SIG-M5 treated with dmso at 0.1 percent for 504 hours (cell line): ENCODE data around the gene CD48.

Source experiments
- DNase-seq: peaks from one replicate; lab custom pipeline; 2025; ENCODE audit not compliant: unreplicated experiment; lab: John Stamatoyannopoulos, UW

The CD48 gene, protein sequence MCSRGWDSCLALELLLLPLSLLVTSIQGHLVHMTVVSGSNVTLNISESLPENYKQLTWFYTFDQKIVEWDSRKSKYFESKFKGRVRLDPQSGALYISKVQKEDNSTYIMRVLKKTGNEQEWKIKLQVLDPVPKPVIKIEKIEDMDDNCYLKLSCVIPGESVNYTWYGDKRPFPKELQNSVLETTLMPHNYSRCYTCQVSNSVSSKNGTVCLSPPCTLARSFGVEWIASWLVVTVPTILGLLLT

DNA sequence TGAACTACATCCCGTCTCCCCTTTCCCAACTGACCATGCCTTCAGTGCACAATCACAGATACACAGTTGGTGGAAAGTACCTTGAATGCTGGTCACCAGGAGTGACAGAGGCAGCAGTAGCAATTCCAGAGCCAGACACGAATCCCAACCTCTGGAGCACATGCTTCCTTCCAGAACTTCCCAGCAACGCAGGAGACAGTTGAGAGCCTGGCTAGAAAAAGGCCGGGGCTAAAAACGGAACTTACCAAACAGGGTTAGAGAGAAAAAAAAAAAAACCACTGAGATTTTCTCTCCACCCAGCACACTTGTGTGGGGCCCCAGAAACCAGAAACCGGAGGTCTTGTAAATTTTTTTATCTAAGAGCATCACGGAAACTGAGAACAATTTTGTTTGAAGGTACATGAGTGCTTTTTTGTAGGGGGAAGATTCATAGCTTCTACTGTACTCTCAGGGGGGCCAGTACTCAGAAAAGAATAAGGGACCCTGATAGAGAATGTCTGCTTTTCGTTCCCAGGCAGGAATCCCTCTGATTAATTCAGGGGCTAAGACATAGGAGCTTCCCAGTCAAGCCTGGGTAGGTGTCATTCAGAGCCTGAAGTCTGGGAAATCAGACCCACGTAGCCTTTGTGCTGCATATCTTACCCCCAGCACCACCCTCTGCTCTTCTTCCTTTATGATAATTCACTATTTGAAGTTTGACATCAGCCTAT lies at the start of gene CD48:
Gene CD48, minus strand, starts transcription at position 221 of the 710 bp plus-strand sequence. Its CDS starts 59 bp downstream, at position 162.
- DNase-seq: peak; percentile 87

DNA sequence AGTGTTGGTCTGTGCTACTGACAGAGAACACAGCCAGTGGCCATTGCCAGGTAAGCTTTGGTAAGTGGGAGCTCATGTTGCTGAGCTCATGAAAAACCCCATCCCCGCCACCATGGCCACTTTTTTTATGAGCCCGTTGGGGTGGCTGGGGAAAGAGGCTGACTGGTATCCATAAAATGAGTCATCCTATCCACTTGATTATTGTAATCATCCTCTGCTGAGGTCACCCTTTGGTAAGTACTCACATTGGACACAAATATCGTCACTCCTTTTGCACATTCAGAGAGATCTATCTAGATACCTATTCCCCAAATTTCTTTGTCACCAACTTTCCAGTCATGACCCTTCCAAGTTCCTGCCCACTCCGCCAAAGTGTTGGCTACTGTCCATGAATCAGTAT lies 49.4 kb upstream of the CD48 start:
- DNase-seq: no peak

DNA sequence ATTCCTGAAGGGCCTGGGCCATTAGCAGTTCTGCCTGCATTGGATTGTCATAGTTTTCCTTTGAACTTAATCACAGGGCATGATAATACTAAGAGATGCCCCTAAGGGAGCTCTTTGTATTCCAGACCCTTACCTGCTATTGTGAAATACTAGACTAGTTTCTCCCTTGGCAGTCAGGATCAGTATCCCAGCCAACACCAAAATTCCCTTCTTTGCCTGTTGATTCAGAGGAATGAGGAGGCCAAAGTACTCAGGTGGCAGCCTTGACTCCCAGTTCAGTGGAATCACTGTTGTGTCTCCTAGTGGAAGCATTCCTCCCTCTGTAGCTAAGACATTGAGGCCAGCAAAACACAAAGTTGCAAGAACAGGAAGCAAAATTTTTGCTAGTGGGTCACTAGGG lies 48.1 kb upstream of the CD48 start:
- no peak for DNase-seq

- DNase-seq: no peak
Observed at GRCh38 chr1:160758521-160758920, 46.9 kb upstream of the CD48 start.

- DNase-seq: no peak
Observed at GRCh38 chr1:160756849-160757201, 45.2 kb upstream of the CD48 start.

GRCh38 chr1:160755911-160756848 lies 44.6 kb upstream of the CD48 start:
- DNase-seq: no peak

DNA sequence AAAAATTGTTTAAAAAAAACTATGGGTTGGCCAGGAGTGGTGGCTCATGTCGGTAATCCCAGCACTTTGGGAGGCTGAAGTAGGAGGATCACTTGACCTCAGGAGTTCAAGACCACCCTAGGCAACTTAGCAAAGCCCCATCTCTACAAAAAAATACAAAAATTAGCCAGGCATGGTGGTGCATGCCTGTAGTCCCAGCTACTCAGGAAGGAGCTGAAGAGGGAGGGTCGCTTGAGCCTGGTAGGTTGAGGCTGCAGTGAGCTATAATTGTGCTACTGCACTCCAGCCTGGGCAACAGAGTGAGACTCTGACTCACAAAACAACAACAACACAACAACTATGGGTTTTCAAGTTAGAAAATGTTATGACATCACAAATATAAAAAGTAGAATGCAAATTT lies 43.8 kb upstream of the CD48 start:
- no peak for DNase-seq

- no peak for DNase-seq
Observed at GRCh38 chr1:160753594-160753993, 42.0 kb upstream of the CD48 start.

DNA sequence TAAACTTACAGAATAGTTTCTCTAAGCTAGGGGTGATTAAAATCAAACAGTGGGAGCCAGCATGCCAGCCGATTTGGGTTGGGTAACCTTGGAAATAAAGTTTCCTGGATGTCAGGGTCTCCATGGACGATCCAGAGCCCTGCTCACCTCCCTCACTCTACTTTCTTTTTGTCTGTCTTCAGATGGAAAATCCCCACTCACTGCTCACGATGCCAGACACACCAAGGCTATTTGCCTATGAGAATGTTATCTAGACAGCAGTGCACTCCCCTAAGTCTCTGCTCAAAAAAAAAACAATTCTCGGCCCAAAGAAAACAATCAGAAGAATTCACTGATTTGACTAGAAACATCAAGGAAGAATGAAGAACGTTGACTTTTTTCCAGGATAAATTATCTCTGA lies 41.3 kb upstream of the CD48 start:
- DNase-seq: no peak

DNA sequence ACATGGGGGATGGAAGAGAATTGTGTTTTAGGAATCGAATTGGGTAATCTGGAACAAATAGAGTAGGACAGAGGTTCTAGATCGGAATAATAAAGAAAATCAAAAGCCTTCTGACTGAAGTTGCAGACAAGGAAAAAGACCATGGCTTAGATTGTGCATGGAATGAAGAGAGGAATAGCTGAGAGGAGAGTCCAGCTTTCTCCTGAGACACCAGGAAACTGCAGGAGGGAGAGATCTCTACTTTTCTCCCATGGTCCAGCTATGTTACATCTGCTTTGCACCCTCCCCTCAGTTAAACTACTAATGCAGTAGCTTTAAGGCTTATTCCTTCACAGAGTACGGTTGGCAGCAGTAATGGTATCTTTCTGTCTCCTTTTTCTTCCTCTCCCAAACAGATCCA lies 40.8 kb upstream of the CD48 start:
- DNase-seq: no peak

GRCh38 chr1:160750608-160751007 lies 39.0 kb upstream of the CD48 start:
- no peak for DNase-seq

DNA sequence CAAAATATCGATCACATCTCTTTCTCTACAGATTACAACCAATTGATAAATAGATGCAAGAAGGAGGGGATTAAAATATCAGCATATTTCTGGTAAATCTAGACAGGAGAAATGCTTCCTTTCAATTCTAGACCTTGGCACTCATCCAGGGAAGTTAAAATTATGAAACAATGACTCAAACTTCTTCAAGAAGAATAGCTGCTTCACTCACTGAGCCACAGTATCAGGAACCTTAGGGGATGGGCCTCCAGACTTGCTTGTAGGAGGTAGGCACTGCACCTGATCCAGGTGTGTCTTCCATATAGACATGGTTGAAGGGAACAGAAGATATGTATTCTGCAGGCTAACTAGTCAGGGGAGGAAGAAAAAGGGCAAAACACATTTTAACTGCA lies 37.3 kb upstream of the CD48 start:
- peak; percentile 37 for DNase-seq

- no peak for DNase-seq
Observed at GRCh38 chr1:160748181-160748877, 36.7 kb upstream of the CD48 start.

- no peak for DNase-seq
Observed at GRCh38 chr1:160747717-160748116, 36.1 kb upstream of the CD48 start.

DNA sequence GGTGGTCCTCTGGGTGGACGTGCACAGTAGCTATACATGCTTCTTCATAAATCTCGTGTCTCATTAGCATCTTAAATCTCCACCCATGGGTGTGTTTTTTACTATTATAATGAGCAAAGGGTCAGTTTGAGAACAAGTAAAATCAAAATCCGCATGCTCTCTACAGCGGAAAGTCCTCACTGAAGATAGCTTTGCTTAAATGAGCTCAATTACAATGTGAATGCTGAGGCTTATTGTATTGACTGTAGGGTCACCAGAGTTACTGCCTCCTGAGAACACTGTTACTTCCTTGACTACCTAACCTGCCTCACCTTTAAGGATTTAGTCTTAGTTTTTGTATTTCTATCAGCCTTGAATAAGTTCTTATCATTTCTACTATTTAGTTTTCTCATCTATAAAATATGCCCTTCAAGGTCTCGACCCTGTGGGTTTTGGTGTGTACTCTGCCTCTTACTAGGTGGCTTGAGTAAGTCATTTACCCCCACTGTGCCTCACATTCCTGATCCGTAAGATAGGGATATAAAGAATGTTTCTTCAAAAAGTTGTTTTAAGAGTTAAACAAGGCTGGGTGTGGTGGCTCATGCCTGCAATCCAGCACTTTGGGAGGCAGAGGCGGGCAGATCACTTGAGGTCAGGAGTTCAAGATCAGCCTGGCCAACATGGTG lies 35.3 kb upstream of the CD48 start:
- no peak for DNase-seq

DNA sequence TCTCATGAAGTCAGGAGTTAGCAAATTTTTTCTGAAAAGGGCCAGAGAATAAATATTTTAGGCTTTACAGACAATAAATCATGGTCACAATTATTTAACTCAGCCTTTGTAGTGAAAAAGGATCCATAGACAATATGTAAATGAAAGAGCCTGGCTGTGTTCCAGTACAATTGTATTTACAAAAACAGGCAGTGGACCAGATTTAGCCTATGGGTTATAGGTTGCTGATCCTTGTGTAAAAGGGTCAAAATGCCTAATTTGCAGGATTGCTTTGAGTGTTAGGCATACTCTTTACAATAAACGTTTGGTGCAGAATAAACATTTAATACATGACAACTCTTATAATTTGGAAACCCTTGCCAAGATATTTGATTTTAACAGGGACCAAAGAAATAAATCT lies 33.9 kb upstream of the CD48 start:
- no peak for DNase-seq

DNA sequence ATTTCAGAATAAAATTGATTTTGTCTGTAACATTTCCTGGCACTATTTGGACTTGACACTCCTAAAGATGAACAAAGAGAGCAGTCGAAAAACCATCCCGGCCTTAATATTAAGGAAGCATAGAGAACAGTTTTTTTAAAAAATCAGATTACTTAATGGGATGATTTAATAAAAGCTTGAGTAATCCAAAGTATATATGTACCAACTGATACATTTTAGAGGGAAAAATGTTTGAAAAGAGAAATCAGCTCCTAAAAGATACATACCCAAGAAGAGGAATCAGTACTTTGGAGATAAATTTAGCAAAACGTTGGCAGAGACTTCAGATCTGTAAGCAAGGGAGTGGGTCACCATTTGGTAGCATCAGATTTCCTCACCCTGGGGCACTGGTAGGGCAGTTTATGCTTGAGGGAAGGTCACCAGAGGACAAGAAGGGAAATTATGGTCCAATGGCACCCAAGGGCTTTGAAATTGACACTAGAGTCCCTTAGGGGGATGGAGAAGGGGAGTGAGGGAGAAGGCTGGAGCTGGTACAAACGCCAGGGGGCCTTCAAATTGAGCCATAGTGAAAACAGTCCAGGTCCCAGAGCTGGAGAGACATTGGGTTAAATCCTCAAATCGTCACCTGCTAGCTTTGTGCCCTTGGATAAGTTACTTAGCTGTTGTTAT lies 33.4 kb upstream of the CD48 start:
- no peak for DNase-seq

DNA sequence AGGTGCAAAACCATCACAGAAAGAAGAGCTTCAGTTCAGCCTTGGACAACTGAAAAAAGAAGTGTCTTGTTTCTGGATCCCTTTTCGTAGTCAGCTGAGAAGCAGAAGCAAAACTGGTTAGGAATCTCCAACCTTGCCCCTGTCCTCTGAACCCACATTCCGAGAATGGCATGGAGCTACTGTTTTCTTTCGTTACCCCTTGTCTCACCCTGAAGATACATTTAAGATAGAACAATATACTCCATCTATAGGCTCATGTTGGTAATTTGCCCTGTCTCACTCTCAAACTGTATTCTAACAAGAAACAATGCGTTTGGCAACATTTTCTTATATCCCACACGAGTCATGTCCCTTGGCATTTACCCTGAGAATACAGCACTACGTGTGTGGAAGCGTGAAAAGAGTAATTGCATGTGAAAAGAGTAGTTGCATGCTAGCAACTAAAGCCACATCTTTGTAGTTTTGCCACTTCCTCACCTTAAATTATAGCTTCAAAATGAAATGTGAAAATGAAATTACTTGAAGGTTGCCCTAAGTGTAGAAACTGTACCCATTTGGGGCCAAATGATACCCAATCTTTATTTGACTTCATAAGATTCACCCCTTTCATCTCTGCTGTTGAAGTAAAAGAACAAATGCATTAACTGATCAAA lies 32.7 kb upstream of the CD48 start:
- DNase-seq: no peak

DNA sequence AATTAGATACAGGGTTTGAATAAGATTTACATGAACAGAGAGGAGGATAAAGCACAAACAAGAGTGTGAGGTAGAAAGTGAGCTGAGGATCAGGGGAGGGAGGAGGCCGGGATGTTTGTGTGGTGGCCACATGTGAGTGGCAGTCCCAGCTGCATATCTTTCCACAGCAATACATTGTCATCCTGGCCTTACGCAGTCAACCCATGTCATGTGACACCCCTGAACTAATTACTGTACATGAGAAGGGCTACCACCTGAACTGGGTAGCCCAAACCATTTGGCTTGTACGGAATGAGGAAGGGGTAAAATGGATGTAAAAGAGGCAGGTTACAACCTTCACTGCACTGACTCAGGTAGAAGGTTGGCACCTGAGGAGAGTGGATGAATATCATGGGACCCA lies 31.6 kb upstream of the CD48 start:
- no peak for DNase-seq
